NCI-H82 (cell line): Measurements from ENCODE around the gene BCL7B.
"Not testable (repeated sequence)": the region's sequence is repeated elsewhere in the genome, so short reads cannot be mapped to it uniquely, and the experiment has no call there.

Source experiments
- DNase-seq: peaks from one replicate; lab custom pipeline; 2025; lab: John Stamatoyannopoulos, UW

BCL7B gene

DNA sequence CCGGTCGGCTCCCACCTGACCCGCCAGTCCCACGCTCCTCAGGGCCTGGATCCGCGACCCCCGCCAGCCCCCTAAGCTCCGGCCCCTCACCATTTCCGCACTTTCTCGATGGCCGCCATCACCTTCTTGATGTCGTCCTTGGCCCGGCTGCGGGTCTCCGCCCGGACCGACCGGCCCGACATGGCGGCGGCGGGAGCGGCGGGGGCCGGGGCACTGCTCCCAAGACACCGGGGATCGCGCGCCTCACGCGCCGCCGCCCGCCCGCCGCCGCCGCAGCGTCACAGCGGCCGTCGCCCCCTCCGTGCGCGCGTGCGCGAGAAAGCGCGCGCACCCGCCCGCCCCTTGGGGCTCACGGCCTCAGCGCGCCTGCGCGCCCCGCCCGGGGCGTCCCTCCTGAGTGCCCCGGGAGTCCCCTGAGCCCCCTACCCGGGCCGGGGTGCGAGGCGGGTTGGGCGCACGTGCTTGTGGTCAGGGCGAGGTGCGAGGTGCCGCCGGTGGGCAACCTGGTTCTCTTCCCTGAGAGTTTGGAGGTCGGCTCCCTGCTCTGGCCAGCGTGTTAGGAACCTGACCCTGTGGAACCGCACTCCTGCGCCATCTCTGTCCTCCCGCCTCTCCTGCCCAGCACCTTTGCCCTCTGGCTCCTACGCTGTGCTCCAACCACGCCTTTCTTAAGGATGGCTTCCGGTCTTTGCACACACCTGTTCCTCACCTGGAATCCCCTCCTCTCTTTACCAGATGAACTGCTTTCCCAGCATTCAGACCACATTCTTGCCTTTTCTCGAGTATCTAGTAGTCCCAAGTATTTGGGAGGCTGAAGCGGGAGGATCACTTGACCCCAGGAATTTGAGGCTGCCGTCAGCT, at the start of gene BCL7B:
TSS of gene BCL7B (minus strand) at position 294 of the 861 bp plus-strand sequence. CDS start at position 182, 112 bp downstream.
- DNase-seq: peak; percentile 77

DNA sequence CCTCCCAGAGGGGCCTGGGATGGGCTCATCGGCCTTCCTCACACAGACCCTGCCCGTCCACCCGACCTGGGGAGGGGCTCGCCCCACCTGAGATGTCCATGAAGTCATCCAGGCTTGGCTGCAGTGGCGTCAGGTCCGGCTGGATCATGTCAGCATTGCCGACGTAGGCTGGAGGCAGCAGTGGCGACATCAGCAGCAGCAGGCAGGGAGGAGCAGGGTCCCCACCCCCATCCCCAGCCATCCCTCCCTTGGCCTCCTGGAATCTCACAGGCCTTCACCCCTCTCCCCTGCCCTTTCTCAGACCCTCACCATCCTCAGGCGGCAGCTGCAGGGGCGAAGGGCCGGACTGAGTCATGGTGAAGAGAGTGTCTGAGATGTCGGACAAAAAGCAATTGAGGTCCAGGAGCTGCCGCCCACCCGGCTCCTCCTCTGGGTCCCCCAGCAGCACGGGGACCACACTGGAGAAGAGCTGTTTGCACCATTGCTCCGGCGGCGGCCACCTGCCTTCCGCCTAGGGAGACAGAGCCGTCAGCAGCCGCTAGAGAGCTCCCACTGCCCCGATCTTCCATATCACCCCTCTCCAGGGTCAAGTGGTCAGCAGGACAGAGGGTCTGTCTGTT, 48.2 kb upstream of the BCL7B start:
- DNase-seq: no peak

DNA sequence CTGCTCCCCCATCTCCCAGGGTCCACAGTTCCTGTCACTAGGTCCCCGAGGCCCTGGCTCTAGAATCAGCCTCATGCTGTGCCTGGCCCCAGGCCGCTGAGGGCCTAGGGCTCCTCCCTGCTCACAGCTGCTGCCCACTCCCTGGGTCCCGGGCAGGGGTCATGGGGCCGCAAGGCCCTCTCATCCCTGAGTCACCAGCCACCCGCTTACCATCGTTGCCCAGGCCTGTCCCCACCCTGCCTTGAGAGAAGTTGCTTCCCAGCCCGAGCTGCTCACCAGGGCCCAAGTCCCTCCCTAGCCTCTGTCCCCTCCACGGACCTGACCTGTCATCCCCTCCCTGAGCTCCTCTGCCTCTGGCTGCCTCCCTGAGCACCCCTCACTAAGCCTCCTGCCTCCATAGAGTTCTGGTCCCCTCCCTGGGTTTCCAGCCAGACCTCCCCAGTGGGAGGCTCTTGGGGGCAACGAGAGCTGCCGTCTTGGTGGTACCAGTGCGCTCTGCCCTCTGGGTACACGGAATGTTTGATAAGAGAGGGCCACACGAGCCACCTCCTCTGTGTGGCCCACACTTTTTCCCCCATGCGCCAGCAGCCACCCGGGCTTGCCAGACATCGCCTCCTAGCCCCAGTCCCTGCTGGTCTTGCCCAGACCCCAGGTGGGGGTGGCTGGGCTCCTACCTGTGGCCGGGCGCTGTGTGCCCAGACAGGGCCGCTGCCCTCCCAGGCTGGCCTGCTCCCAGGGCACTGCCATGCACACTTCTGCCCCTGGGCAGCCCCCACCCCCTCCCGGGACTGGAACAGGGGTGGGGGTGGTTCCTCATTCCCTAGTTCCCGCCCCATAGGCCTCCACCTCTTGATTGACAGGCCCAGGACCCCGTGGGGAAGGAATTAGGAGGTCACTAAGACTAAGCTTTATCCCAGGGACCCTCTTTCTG, 45.5 kb upstream of the BCL7B start:
- DNase-seq: peak; percentile 66

DNA sequence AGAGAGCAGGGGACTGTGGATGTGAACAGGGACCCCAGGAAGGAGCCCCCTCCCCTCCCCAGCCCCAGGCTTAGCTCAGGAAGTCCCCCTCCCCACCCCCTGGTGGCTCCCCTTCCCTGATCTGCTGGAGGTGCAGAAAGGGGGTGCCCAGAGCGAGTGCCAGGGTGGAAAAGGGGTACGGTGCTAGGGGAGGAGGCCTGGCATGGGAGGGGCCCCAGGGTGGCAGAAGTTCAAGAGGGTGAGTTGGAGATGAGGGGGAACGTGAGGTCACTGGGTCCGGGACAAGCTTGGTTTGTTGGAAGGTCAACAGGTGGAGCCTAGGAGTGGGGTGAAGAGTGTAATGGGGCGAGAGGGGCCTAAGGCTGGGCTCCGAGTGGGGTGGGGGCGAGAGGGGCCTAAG, 42.4 kb upstream of the BCL7B start:
- no peak for DNase-seq

DNA sequence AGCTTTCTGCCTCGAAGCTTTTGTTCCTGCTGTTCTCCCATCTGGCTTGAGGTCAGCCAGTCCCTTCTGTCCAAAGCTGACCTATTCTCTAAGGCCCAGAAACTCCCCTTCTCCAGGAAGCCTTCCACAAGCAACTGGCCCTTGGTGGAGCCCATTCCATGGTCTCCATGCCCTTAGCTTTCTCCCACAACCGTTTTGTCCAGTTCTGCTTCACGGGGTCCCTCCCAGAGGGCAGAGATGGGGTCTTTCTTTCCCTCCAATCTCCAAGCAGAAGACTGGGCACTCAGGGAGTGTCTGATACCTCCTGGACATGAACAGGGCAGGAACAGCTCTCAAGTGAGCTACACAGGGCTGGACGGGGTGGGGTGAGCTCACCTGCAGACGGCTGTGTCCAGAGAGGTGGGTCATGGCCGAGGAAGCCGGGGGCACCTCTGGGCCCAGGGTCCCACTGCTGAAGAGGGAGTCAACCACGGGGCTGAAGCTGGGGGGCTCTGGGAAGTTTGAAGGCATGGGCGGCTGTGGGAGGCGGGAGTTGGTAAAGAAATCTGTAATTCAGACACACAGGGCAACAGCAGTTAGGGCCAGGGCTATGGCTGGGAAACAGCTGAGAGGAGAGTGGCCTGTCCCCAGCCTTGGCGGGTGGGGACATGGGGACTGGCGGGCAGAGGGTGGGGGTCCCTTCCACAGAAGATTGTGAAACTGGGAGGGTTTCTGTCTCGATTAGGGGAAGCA, 41.8 kb upstream of the BCL7B start:
- DNase-seq: no peak

DNA sequence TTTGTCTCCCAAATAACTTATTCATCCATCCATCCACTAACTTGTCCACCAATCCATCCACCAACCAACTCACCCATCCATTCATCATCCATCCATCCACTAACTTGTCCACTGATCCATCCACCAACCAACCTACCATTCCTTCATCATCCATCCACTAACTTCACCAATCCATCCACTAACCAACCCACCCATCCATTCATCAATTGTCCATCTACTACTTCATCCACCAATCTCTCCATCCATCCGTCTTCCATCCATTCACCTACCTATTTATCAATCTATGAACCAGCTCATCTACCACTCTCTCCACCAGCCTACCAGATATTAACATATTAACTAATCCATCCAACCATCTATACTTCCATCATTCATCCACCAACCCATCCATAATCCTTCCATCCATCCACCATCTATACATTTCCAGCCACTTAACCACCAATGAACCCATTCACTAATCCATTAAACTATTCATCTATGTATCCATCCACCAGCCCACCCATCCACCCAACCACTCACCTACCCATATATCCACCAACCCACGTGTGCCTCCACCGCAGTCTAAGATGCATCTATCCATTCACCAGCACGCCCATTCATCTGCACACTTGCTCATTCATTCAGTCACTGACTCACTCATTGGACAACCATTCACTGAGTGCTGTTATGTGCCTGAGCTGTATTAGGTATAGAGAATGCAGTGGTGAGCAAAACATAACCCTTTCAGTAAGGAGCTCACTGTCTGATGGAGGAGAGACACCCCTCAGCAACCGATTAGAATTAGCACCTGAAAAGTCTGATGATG, 40.7 kb upstream of the BCL7B start:
- no peak for DNase-seq

DNA sequence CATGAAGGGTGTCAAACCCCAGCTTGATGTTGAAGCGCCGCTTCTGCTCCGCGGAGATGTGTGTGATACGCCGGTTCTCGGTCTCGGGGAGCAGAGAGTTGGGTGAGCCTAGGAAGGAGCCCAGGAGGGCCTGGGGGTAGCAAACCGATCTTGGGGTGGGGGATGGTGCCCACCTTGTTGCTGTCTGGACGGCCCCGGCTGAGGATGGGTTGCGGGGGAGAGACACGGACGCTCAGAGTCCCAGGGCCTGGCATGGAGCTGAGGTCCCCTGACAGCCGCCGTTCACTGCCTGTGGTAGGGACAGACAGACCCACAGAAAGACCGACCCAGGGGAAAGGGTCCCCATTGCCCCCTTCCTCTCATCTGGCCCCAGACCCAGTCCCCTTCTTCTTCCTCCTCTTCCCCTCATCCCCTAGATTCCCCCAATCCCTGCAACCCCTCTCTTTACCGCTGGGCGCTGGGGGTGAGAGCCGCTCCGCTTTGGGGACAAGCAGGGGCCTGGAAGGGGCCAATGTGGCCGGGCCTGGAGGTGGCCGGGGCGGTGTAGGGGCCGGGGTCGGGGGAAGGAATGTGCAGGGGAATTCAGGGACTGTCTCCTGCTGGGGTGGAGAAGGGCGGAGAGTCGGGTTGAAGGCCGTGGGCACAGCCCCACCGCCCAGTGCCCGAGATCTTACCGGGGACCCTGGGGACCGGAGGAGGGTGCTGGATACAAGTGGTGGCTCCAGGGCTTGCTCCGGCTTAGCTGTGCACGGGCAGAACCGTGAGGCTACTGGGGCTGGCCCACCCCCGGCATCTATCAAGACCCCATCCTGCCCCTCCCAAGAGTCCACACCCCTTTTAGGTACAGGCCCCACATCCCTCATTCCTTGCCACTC, 38.9 kb upstream of the BCL7B start:
- no peak for DNase-seq

DNA sequence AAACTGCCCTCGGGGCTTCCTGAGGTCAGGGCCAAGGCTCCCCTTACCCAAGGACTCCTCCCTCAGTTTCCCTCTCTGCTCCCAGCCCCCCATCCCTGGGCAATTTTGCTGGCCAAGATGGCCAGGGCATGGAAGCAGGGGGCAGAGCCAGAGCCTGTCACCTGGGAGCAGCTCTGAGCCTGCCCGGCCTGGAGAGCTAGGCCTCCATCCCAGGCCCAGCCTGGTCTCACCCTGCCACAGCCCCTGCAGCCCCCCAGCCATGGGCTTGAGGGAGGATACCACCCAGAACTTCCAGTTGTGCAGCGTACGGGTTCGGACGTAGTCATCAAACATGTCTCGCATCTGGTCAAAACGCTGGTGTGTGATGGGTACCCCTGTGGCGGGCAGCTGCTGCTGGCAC, 37.9 kb upstream of the BCL7B start:
- DNase-seq: no peak

DNA sequence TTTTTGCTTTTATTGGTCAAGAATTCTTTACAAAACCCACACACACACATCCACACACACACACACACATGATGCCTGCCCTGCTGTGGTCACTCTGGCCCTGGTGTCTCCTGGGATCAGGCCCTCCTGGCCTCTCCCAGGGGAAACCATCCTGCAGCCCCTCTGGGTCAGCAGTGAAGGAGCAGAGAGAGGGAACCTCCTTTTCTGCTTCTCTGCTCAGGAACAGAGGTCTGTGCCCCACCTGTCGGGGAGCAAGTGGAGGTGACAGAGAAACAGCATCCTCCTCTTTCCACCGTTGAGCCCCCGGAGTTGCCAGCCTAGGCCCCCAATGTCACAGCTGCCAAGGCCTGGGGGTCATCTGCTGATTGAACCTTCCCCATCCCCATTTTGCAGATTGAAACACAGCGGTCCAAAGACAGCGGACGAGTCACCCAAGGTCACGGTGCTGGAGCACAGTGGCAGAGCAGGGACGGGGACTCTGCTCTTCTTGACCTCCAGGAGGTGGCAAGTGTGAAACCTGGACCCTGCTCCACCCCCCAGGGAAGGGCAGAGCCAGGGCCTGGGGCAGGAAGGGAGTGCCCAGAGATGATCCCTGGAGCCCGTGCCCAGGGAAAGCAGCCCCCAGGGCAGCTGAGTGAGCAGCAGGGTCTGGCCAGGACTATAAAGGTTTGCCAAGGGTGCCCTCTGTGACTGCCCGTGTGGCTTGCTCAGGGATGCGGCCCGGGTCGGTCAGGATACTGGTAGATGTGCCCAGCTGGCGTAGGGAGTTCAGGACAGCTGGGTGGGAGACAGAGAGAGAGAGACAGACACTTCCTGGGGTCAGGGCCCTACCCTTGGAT, 35.9 kb upstream of the BCL7B start:
- DNase-seq: no peak

DNA sequence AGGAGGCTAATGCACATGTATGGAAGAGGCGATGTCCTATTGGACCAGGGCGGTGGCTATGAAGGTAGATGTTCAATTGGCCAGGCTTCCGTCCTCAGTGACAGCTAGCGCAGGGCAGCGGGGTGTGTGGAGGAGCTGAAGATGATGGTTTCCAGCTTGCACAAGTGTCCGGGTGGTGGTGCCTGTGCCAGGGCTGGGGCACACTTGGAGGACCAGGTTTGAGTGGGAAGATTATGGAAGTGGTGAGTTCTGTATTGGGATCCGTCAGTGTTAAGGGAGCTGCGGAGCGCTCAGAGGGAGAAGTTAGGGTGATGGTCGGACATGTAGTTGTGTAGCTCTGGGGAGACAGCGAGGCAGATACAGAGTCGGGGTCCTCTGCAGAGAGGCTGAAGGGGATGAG, 29.4 kb upstream of the BCL7B start:
- no peak for DNase-seq

DNA sequence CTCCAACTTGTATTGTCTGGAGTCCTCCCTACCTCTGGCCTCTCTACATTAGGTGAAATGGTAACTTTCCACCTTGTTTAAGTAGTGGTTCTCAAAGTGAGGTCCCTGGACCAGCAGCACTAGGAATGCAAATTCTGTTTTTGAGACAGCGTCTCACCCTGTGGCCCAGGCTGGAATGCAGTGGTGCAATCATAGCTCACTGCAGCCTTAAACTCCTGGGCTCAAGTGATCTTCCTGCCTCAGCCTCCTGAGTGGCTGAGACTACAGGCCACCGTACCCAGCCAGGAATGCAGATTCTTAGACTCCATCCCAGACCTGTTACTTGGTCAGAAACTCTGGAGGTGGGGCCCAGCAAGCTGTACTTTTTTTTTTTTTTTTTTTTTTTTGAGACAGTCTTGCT, 27.7 kb upstream of the BCL7B start:
- no peak for DNase-seq

DNA sequence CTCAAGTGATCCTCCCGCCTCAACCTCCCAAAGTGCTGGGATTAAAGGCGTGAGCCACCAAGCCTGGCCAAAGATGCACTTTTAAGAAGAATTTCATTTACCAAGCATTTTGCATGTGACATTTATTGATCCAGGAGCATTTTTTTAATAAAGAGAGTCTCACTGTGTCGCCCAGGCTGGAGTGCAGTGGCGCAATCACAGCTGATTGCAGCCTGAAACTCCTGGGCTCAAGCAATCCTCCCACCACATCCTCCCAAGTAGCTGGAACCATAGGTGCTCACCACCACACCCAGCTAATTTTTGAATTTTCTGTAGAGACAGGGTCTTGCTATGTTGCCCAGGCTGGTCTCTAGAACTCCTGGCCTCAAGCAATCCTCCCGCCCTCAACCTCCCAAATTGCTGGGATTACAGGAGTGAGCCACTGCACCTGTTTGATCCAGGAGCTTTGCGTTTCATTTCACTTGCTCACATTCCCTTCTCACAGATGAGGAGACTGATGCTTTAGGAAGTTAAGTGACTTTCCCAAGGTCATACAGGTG, 25.2 kb upstream of the BCL7B start:
- DNase-seq: no peak

DNA sequence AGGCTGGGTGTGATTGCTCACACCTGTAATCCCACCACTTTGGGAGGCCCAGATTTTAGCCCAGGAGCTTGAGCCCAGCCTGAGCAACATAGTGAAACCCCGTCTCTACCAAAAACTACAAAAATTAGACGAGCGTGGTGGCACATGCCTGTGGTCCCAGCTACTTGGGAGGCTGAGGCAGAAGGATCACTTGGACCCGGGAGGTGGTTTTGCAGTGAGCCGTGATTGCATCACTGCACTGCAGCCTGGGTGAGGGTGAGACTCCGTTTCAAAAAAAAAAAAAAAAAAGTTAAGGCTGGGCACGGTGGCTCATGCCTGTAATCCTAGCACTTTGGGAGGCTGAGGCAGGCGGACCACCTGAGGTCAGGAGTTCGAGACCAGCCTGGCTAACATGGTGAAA, 23.5 kb upstream of the BCL7B start:
- DNase-seq: not testable (repeated sequence)

DNA sequence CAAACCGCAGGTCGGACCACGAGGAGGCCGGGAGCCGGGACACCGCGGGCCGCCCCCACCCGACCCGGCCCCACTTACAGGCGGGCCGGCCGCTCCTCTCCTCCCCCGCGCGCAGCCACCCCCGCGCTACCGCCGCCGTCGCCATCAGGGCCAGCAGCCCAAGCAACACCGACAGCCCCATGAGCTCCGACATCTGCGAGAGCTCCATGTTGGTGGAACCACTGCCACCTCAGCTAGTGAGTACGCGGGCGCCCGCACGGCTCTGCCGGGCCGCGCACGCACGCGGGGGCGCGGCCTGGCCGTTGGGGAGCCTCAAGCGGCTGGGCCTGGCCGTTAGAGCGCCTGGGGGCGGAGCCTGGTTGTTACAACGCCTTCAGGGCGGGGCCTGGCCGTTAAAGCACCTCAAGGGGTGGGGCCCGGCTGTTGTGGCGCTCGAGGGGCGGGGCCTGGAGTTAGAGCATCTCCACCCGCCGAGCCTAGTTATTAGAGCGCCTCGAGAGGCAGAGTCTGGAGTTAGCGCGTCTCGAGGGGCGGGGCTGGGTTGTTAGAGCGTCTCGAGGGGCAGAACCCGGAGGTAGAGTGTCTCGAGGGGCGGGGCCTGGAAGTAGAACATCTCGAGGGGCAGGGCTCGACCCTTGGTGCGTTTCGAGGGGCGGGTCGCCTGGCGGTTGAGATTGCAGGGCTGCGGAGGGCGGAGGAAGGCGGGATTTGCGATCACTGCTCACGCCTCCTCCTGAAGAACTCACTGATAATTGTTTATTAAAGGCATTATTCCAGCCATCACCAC, 21.0 kb upstream of the BCL7B start, which contains the start of gene TBL2:
TSS of gene TBL2 (minus strand) at position 238 of the 787 bp plus-strand sequence. CDS start at position 208, 30 bp downstream.
- peak; percentile 100 for DNase-seq

DNA sequence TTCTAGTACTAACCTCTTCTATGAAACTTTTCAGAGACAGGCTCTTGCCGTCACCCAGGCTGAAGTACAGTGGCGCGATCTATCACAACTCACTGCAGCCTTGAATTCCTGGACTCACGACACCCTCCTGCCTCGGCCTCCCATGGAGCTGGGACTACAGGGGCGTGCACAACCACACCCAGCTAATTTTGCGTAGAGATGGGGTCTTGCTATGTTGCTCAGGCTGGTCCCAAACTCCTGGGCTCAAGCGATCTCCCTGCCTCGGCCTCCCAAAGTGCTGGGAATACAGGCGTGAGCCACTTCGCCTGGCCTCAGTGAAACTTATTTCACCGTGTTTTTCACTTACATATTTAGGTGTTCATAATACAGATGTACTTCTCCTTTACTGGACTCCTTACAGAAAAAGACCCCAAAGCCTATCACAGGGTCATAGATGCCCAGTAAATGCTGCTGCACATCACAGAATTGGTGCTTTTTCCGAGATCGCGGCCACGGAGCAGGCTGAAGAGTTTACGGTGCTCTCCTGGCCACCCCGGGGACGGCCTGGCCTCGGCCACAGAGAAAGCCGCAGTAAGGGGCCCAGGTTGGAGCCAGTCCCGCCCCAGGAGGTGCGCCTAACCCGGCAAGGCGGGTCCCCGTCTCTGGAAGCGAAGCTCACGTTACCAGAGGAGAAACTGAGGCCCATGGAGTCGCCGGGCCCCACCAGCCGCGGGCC, 20.3 kb upstream of the BCL7B start:
- no peak for DNase-seq

DNA sequence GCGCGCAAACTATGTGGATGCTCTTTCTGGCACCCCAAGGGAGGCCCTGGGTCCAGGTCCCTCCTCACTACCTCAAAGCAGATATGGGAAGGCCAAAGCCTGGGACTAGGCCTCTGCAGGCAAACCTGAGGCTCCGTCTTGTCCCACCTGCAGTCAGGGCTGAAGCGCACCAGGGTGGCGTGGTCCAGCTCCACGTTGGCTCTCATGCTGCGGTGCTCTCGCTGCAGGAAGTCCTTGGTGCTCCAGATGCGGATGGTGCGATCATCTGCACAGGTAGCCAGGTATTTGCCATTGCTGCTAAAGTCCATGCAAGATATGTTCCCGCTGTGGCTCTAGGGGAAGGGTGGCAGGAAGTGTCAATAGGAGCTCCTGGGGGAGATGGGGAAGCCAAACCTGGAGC, 16.3 kb upstream of the BCL7B start:
- DNase-seq: no peak

DNA sequence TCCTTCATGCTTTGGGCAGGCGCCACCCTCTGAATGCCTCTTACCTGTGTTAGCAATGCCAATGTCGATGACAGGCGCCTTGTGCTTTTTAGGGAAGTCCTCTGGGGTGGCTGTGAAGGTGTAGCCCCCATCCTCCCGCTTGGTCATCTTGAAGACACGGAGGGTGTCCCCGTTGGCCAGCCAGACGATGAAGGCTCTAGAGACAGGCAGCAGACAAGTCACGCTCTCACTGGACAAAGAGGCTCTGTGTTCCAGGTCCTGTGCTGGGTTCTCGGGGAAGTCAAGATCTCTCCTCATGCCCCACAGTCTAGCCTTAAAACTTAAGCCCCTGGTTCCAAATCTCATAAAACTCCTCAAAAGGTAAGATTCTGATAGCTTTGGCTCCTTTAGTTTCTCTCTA, 15.8 kb upstream of the BCL7B start:
- no peak for DNase-seq
